HG03025 (cell line): ENCODE measurements around the gene LRRC74B.
"Not testable (repeated sequence)": the region's sequence is repeated elsewhere in the genome, so short reads cannot be mapped to it uniquely, and the experiment has no call there.

ENCODE experiments used
- ATAC-seq: cut with Tn5 transposase; IDR thresholded peaks from one replicate; pipeline ENCODE4 v1.9.1; 2021; ENCODE audit warnings: mild to moderate bottlenecking, moderate library complexity; ENCODE audit not compliant: unreplicated experiment, low FRiP score

The LRRC74B gene

DNA sequence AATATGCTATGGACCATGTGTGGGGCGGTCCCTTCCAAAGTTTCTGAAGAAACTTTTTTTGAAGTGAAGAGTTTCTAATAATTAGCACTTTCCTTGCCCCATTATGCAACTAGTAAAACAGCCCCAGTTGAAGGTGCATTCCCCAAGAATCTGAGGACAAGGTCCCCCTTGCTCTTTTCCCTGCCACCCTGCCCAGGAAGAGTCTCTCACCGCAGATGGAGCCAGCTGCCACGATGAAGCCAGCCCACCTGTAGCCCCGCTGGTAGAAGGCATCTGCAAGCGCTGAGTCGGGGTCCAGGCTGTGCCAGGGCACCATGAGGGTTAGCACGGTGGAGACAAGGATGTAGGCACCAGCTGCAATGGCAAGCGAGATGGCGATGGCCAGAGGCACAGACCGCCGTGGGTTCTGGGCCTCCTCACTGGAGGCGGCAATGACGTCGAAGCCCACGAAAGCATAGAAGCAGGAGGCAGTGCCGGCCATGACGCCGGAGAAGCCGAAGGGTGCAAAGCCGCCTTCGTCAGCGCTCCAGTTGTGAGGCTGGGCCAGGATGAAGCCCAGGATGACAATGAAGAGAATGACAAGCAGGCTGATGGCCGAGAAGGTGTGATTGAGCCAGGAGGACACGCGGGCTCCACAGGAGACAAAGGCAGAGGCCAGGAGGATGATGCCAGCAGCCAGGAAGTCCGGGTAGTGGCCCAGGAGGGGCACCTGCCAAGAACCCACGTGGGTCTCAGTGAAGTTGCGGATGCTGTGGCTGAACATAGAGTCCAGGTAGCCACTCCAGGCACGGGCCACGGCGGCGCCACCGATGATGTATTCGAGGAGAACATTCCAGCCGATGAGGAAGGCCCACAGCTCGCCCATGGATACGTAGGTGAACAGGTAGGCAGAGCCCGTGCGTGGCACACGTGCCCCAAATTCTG lies 14.9 kb upstream of the LRRC74B start:
- no peak for ATAC-seq

DNA sequence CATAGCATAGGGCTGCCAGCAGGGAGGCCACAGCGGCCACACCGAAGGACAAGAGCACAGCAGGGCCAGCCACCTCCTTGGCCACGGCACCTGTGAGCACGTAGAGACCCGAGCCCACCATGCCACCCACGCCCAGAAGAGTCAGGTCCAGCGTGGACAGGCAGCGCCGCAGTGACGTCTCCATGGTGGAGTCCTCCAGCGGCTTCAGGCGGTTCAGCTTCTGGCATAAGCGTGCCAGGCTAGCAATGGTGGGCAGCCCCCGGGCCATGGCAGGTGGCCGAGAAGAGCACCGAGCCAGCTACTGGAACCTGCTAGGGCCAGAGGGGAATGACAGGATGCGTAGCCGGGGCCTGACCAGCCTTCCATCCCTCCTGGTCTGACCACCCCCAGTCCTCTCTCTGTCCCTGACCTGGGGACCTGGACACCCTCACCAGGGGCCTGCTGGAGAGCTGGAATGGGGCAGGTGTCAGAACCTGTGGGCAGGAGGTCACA lies 14.2 kb upstream of the LRRC74B start:
- ATAC-seq, result no peak

DNA sequence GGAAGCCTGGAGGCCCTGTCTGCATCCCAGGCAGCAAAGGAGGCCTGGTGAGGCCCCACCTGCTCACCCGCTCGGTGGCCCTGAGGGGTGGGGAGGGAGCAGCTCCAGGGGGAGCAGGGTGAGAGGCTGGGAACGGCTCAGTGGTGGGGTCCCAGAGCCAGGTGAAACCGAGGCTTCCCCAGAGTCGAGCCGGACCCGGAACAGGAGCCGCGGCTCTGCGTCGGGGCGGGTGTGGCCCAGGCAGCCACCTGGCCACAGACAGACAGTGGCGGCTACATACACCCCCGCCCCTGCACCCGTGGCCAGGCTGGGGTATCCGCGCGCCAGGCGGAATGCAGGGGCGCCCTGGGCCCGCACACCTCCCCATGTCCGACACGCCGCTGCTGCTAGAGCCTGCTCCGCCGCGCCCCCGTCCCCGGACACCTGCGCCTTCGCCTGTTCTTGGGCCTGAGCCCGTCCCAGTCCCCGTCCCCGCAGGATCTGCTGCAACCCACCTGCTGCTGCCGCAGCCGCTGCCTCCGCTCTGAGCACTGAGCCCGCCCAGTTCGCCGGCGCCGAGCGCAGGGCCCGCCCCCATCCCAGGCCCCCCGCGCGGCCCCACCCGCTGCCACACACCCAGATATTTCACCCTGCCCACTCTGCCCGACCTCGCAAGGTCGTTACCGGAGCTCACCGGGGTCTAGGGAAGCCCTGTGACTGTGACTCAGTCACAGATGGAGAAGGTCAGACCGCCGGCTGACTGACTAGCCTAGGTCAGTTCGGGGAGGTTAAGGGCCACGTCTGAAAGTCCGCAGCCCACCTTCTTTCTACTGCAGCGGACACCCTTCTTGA lies 13.5 kb upstream of the LRRC74B start, which contains the start of gene SLC7A4:
Gene SLC7A4, minus strand, starts transcription at position 525 of the 831 bp plus-strand sequence. CDS start 749 bp downstream, outside the sequence.
- ATAC-seq, result no peak

DNA sequence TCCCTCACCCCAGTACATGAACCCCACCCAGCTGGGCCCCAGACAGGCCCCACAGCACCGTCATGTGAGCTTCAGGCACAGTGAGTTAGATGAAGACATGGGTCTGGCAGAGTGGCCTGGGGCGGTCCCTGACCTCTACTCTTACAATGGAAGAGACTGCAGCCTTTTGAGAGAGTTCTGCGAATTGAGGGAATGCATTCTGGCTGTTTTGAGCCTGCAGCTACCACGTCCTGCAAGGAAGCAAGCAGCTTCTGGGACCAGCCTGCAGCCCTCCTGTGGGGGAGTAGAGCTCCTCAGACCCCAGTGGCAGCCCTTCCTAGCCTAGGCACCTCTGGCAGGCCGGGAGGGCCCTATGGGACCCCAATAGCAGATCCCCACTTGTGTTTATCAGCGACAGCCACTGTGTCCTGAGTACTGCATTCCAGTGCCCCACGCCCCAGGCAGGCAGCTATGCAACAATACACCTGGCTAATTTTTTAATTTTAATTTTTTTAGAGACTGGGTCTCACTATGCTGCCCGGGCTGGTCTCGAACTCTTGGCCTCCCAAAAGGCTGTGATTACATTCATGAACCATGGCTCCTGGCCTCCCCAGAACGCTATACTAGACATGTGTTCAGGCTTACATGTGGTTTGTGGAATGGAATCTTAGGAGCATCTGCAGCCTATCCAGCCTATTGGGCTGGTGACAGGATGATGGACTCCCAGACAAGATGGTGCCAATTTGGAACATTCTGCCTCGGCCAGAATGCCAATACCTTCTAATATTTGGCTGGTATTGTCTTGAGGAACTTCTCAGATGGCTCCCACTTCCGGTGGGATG lies 12.7 kb upstream of the LRRC74B start:
- ATAC-seq, result no peak

DNA sequence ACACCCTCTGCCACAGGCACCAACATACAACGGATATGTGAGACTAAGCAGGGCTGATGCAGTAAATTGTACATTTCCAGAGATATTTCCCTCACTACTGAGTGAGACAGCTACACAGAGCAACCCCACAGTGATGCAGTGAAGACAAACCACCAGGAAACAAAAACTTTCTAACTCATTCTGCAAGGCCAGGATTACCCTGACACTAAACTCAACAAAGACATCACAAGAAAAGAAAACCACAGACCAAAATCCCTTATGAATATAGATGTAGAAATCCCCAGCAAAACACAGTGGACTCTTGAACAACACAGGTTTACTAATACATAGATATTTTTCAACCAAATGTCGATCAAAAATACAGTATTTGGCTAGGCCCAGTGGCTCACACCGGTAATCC lies 11.9 kb upstream of the LRRC74B start:
- ATAC-seq, result no peak

DNA sequence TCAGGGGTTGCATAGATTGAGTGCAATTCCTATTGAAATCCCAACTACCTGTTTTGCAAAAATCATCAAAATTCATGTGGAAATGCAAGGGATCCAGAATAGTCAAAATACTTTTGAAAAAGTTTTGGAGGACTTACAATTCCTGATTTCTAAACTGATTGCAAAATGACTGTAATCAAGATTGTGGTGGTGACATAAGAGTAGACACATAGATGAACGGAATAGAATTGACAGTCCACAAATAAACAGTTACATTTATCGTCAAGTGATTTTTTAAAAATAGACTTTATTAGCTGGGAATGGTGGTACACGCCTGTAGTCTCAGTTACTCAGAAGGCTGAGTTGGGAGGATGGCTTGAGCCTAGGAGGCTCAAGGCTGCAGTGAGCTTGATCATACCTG lies 10.8 kb upstream of the LRRC74B start:
- no peak for ATAC-seq

DNA sequence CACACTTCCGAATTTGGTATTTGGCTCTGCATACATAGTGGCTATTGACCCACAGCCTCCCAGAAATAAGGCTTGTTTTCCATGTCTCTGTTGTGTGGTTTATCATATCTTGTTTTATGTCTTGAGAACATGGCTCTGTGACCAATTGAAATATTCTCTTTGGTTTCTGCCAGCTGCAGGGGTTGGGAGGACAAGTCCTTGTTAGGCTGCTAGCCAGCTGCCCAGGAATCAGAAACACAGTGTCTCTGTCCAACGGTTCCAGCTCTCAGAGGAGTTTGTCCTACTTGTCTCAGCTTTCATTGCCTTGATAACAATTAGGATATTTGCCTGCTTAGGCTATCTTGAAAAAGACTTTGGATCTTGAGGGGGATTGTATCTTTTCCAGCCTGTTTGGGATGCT lies 7.3 kb upstream of the LRRC74B start:
- ATAC-seq, result no peak

DNA sequence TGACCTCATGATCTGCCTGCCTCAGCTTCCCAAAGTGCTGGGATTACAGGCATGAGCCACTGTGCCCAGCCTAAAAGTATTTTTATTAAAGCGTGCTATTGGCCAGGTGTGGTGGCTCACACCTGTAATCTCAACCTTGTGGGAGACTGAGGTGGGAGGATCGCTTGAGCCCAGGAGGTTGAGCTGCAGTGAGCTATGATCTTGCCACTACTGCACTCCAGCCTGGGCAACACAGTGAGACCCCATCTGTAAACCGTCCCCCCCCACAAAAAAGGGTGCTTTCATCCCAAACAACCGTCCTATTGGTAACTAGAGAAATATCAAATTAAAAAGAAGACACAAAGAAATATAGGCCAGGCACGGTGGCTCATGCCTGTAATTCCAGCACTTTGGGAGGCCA lies 6.6 kb upstream of the LRRC74B start:
- ATAC-seq, result not testable (repeated sequence)

DNA sequence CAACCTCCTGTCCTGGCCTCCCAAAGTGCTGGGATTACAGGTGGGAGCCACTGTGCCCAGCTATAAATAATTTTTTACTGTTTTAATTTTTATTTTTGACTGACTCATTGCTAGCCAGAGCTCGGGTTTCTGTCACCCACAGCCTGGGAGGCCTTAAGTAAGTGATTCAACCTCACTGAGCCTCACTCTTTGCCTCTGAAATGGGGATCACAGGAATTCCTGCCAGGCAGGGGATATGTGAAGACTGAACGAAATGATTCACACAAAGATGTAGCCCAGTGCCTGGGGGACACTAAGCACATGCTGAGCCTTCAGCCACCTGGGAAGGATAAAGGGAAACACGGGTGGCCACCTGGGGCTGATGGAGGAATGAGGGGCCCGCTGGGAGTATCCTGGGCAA lies 3.8 kb upstream of the LRRC74B start:
- ATAC-seq, result no peak

DNA sequence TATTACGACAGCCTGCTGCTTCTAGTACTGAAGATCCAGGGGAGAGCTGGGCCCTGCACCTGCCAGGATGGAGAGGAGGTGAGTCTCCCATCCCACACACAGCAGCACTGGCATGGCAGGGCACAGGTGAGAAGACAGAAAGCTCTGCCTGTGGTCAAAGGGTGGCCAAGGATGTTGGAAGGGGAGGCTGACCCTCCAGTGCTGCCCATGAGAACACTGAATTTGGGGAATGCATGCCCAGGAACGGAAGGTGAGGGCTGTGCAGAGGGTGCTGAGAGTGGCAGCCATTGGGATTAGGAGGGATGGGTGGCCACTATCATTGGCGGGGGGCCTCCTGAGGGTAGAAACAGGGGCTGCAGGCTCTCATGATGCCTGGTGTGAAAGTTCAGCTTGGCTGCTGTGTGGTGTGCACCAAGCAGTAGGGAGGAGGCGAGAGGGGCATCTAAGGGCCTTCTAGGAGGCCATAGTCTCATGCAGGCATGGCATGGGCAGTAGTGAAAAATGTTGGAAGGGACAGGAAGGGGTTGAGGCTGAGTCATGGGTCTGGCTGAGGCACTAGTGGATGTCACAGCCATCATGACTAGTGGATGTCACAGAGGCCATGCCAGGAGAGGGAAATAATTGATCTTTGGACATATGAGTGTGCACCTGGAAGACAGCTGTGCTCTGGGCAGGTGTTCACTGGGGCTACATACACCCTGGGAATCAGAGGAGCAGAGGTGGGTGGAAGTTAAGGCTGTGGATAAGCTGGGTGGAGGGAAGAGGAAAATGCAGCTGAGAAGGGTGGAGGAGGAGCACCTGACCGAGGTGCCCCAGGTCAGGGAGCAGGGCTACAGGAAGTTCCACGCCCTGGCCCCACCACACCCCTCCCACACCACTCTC lies 2.5 kb upstream of the LRRC74B start:
- ATAC-seq, result no peak

DNA sequence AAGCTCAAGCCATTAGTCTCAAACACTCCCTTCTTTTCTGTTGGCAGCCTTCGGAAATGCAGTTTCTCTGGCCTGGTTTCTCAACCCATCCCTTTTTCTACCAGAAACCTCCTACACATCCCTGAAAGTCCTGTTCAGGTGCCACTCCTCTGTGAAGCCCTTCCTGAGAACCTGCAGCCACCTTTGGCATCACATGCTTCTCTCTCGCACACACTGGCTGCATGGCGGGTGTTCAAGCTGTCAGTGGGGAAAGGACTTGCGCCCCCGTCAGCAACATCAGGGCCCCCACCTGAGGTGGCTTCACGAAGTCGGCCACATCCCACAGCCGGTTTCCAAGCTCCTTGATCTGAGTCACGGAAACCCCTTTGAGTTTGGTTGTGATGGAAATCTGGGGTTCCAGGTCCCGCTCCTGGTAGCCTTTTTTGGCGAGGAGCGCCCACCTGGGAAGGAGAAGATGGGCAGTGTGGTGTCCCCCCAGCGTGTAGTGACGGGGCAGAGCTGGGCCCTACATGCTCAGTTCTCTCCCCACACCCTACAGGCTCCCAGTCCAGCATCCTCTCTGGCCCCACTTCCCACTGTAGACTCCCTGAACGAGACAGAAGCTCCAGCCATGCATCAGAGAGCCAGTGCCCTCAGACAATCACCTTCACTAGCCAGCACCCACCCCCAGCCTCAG lies 1.7 kb upstream of the LRRC74B start:
- no peak for ATAC-seq

DNA sequence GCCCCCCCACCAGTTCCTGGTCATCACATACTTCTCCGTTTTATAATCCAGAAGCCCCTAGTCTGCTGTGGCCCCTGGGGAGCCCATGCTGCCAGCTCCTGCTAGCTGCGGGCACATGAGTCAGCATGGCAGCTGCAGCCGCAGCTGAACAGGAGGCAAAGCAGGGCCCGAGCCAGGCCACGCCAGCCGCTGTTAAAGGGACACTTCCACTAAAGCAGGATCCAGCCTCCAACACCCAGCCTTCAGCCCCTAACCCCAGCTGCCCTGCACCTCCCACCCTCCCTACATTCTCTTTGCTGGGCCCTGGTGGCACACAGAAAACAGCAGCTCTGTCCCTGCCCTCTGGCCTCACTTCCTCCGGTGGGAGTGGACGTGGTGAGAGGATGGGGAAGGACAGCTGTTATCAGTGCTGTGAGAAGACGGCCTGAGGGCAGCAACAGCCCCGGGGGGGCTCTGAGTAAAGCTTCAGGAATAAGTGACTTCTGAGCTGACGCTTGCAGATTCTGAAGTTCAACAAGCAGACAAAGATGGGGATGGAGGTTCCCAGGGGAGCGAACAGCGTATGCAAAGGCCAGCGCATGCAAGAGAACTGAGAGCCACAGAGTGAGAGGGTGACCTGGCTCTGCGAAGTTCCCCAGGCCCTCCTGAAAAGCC lies 688 bp upstream of the LRRC74B start:
- ATAC-seq, result no peak

DNA sequence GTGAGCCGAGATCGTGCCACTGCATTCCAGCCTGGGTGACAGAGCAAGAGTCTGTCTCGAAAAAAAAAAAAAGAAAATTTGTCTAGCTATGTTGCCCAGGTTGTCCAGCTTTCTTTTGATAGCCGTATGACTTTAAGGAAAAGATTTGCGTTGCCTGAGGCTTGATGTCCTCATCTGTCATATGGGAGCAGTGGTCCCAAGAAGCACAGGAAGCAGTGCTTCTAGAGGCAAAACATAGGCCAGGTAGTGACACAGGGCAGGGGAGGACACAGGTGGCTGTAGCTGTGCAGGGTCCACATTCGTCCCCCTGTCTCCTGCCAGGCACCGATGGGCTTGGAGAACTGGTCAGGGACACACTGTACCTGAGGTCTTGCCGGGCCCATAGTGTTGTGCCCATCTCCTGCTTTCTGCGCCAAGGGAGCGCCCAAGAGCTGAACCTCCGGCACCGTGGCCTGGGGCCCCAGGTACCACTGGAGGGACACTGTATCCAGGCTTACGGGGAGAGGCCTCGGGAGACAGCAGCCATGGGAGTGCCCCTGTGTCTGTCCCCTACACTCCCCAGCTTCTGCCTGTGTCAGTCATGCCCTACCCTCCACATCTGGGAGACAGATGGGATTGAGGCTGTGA lies 1.4 kb downstream of the LRRC74B start:
- no peak for ATAC-seq

DNA sequence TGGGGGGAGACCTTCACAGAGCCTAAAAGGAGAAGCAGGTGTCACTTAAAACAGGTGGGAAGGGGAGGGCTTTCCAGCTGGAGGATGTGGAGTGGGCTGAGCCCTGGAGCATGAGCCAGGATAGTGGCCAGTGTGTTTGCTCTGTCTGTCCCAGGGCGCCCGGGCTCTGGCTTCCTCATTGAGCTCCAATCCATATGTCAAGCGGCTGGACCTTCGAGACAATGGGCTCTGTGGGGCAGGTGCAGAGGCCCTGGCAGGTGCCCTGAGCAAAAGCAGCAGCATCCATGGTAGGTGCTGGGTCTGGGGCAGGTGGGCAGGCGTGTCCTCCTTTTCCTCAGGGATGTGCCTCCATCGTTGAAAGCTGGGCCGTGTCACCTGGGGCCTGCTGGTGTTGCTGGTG lies 2.0 kb downstream of the LRRC74B start:
- ATAC-seq, result no peak

DNA sequence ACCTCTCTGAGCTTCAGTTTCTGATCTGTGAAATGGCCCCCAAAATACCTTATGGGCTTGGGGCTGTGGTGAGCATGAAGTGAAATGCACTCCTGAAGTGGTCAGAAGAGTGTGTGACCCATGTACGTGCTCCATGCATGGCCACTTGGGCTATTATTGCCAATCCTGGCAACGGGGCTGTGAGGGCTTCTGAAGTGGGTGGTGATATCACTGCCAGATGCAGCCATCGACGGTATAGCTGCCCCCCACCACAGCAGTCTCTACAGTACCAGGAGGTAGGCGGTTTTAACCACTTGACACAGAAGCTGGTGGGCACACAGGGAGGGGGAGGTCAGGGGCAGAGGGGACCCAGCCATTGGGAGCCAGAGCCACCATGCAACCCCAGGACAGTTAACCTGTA lies 2.7 kb downstream of the LRRC74B start:
- not testable (repeated sequence) for ATAC-seq

DNA sequence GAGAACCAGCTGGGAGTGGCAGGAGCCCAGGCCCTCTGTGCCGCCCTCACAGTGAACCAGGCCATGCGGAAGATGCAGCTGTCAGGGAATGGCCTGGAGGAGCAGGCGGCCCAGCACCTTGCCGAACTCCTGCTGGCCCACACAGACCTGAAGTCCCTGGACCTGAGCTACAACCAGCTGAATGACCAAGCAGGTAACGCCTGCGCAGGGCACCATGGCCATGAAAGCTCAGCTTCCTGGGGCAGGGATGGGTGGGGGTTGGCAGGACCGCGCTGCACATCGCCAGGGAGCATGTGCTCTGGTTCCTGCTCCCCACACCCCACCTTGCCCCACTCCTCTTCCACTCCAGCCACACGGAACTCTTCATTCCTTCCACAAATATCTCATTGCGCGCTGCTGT lies 3.2 kb downstream of the LRRC74B start:
- ATAC-seq, result not testable (repeated sequence)

DNA sequence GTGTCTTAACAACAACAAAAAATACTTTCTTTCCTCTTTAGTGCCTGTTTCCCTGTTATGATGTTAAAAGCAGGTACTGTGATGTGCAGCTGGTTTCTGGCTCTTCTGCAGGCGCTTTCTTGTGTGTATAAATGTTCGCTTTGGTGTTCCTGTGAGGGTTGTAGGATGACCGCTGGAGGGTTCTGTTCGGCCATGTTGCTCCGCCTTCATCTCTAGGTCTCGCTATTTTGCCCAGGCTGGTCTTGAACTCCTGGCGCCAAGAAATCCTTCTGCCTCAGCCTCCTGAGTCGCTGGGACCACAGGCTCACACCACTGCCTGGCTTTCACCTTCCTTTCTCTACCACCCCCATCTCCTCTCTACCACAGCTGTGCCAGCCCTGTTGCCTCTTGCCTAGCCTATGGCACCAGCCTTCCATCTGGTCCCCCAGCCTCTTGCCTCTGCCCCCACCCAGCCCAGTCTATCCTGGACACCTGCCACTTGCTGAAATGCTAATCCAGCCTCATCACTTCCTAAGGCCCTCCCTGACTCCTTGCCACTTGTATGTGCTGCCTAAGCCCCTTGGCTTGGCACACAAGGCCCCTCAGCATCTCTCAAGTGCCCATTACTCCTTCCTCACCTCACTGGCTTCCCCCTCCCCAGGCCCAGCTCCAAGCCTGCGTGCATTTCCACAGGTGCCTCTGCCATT lies 5.5 kb downstream of the LRRC74B start:
- ATAC-seq, result no peak
